Prostate gland (tissue), 2 donors: ENCODE measurements around the gene MRM3. TPM values are rescaled to one million over a fixed set of nuclear protein-coding genes. Genes with fewer than 3 reads are reported as not detected.
A peak's percentile ranks its signal among the peaks of the same experiment; 100 is the strongest.
"Not testable (repeated sequence)": the region's sequence is repeated elsewhere in the genome, so short reads cannot be mapped to it uniquely, and the experiment has no call there.

Experiments used
- DNase-seq: peaks from one replicate; pipeline ENCODE4 v3.0.0-alpha.2; 2019; ENCODE audit warnings: low spot score
- H3K27ac ChIP-seq, 2 donors: fragments of 200-600 bp; sonication (generic); 2 replicates each; pipeline ENCODE4 v1.5.1; 2017 to 2019
- H3K27me3 ChIP-seq: fragments of 200-600 bp; sonication (generic); replicated peaks from 2 replicates; pipeline ENCODE4 v1.5.1; 2019; ENCODE audit not compliant: insufficient read depth
- H3K36me3 ChIP-seq, 2 donors: fragments of 200-600 bp; sonication (generic); 1 replicate in 1 of 2; 2 replicates in 1 of 2; pipeline versions ENCODE4 v1.5.1 to v1.8.1; 2017 to 2019
- H3K4me1 ChIP-seq: fragments of 200-600 bp; sonication (generic); replicated peaks from 2 replicates; pipeline ENCODE4 v1.5.1; 2019
- H3K4me3 ChIP-seq, 2 donors: fragments of 200-600 bp; sonication (generic); 2 replicates each; pipeline ENCODE4 v1.5.1; 2017 to 2019
- H3K9me3 ChIP-seq: fragments of 200-600 bp; sonication (generic); 2 replicates; pipeline ENCODE4 v1.5.1; 2017
- POLR2A ChIP-seq: fragments of 450-650 bp; IDR thresholded peaks from one replicate; pipeline ENCODE4 v1.6.1; 2016; ENCODE audit warnings: antibody characterized with exemption, mild to moderate bottlenecking
- POLR2AphosphoS5 ChIP-seq: sonication (generic); formaldehyde crosslinking; IDR thresholded peaks from one replicate; pipeline ENCODE4 v1.6.1; 2017; ENCODE audit warnings: antibody characterized with exemption
- WGBS: methylation state at CpG from one replicate; pipeline ENCODE4 v1.1.5; 2018; 5-methylcytosine and 5-hydroxymethylcytosine counted together
- intact Hi-C: fragments of 100-400 bp; cut with DNase I; formaldehyde crosslinking; loops from one replicate; pipeline ENCODE4 v1.14.2; 2022
- total RNA-seq, 2 donors: library from RNA; depleted of rRNA; stranded (reverse); fragments of >200 nt; gene quantifications; one replicate each; pipeline ENCODE4 v1.1.0, GENCODE V29; 2016
- TF ChIP-seq, protein P1 (sequence below), 4 experiments: fragments of 200-600 bp in 2 of 4; fragments of 450-650 bp in 2 of 4; sonication (generic) in 2 of 4; IDR thresholded peaks; 1 replicate in 3 of 4; 2 replicates in 1 of 4; pipeline ENCODE4 v1.5.1; 2016 to 2019; ENCODE audit warnings: antibody characterized with exemption in 4 of 4, mild to moderate bottlenecking in 2 of 4, moderate library complexity in 2 of 4

The MRM3 gene
- total RNA-seq, 2 donors from 2014 or later = 15.1 to 22.3 TPM

- intact Hi-C loops = no loop called here
- 93% methylated on average over 9 of the region's 9 CpGs for WGBS
- H3K36me3 ChIP-seq = peaks cover 0 to 17% of the 10 kb centered on the region in 2 donors
Observed at GRCh38 chr17:746181-746580, 36.0 kb upstream of the MRM3 start.

DNA sequence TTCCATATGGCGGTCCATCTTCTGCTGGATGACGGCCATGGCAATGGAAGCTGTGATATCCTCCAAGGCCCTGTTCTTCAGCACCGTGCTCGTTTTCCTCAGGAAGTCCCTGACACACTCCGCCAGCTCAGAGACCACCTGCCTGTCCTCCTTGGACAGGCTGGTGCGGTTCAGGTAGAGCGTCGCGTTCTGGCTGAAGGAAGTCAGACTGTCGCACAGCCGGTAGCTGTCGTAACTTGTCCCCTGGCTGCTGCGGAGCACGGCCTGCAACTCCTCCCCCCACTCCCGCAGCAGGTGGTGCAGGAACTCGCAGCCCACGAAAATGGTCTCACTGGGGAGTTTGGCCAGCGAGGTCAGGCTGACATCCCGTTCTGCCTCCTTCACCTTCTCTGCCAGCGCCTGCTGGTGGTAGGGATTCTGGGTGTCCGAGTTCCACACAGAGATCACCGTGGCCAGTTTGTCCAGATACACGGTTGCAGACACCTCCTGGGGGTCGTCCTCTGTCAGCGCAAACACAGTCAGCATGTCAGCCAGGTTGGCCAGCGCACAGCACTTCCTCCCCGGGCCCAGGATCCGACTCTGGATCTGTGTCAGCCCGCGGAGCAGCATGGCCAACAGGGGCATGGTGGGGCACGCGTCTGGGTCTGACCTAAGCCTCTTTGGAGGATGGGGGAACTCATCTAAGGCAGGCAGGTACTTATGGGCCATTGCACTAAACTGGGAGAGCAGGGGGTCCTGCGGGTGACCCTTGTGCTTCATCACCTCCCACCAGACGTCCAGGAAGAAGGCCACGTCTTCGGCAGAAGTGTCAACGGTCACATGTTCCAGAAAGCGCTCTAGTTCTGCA, 35.1 kb upstream of the MRM3 start:
- TF ChIP-seq POLR2A (no peak), POLR2AphosphoS5 (no peak)
- TF ChIP-seq, protein P1, sequence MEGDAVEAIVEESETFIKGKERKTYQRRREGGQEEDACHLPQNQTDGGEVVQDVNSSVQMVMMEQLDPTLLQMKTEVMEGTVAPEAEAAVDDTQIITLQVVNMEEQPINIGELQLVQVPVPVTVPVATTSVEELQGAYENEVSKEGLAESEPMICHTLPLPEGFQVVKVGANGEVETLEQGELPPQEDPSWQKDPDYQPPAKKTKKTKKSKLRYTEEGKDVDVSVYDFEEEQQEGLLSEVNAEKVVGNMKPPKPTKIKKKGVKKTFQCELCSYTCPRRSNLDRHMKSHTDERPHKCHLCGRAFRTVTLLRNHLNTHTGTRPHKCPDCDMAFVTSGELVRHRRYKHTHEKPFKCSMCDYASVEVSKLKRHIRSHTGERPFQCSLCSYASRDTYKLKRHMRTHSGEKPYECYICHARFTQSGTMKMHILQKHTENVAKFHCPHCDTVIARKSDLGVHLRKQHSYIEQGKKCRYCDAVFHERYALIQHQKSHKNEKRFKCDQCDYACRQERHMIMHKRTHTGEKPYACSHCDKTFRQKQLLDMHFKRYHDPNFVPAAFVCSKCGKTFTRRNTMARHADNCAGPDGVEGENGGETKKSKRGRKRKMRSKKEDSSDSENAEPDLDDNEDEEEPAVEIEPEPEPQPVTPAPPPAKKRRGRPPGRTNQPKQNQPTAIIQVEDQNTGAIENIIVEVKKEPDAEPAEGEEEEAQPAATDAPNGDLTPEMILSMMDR (IDR thresholded peaks at IDR 0.05) = no peak
- intact Hi-C loops = no loop called here
- 73% methylated on average over 38 of the region's 38 CpGs for WGBS
- H3K27ac ChIP-seq = no peak overlapping the region
- H3K9me3 ChIP-seq = no peaks in the 10 kb centered on the region
- H3K27me3 ChIP-seq = no peaks in the 10 kb centered on the region
- no peak for DNase-seq
- peaks cover 0 to 17% of the 10 kb centered on the region in 2 donors for H3K36me3 ChIP-seq
- no peaks in the 10 kb centered on the region for H3K4me1 ChIP-seq
- H3K4me3 ChIP-seq = no peak overlapping the region

More at GRCh38 chr17:746181-746580, 36.0 kb upstream of the MRM3 start:
- H3K27ac ChIP-seq = no peak overlapping the region
- no peak overlapping the region for H3K4me3 ChIP-seq
- H3K27me3 ChIP-seq = no peaks in the 10 kb centered on the region
- H3K9me3 ChIP-seq = no peaks in the 10 kb centered on the region
- DNase-seq = no peak
- TF ChIP-seq POLR2A (no peak), POLR2AphosphoS5 (no peak)
- TF ChIP-seq, protein P1 (IDR thresholded peaks at IDR 0.05) = no peak
- no peaks in the 10 kb centered on the region for H3K4me1 ChIP-seq

GRCh38 chr17:748604-749003, 33.5 kb upstream of the MRM3 start:
- H3K9me3 ChIP-seq, H3K4me3 ChIP-seq, H3K4me1 ChIP-seq, H3K27ac ChIP-seq, H3K27me3 ChIP-seq, DNase-seq, intact Hi-C loops: not testable (repeated sequence)
- 97% methylated on average over 4 of the region's 4 CpGs for WGBS
- H3K36me3 ChIP-seq = peaks cover 0 to 17% of the 10 kb centered on the region in 2 donors

DNA sequence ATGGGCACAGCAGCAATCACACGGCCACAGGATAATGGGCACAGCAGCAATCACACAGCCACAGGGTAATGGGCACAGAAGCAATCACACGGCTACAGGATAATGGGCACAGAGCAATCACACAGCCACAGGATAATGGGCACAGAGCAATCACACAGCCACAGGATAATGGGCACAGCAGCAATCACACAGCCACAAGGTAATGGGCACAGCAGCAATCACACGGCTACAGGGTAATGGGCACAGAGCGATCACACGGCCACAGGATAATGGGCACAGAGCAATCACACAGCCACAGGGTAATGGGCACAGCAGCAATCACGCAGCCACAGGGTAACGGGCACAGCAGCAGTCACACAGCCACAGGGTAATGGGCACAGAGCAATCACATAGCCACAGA, 32.8 kb upstream of the MRM3 start:
- H3K27me3 ChIP-seq, H3K4me3 ChIP-seq, H3K9me3 ChIP-seq, H3K27ac ChIP-seq, DNase-seq, intact Hi-C loops, H3K4me1 ChIP-seq: not testable (repeated sequence)
- WGBS = 82% methylated on average over 6 of the region's 7 CpGs
- peaks cover 0 to 17% of the 10 kb centered on the region in 2 donors for H3K36me3 ChIP-seq

DNA sequence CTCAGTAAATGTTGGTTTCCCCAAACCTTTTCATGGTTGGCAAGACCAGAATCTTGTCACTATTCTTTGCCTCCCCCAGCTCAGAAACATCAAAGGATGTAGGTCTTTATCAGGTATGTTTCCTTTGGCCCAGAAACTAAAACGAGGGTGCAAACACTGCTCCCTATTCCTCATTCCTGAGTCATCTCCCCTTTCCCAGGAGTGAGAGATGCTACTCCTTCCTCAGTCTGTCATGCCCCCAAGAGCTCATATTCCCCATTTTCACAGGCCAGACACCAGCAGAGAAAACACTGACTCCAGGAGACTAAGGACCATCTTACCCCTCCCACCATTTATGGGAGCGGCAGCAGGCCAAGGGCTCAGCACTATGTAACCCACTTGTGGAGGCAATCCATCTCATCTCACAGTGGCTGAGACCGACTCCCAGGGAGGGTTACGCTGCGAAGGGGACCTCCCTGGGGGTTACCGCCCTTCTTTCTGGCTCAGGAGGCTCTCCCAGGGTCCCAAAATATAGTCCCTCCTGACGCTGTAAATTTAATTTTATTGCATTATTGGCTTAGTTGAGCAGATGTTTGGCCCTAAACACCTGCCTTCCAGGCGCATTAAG, 31.6 kb upstream of the MRM3 start:
- intact Hi-C loops = no loop called here
- no peaks in the 10 kb centered on the region for H3K9me3 ChIP-seq
- no peak for TF ChIP-seq POLR2A
- WGBS = 57% methylated on average over 8 of the region's 8 CpGs
- DNase-seq = no peak
- no peaks in the 10 kb centered on the region for H3K4me1 ChIP-seq
- H3K36me3 ChIP-seq = peaks cover 0 to 14% of the 10 kb centered on the region in 2 donors
- H3K27ac ChIP-seq = no peak overlapping the region
- no peaks in the 10 kb centered on the region for H3K27me3 ChIP-seq
- H3K4me3 ChIP-seq = peak overlapping the region in 1 of 2 donors; percentile 77

GRCh38 chr17:751269-752001, 30.7 kb upstream of the MRM3 start:
- TF ChIP-seq POLR2AphosphoS5 = no peak
- TF ChIP-seq POLR2A = no peak
- TF ChIP-seq, protein P1 (IDR thresholded peaks at IDR 0.05) = no peak
- WGBS = under 1% methylated on average over 34 of the region's 49 CpGs

More at GRCh38 chr17:751269-752001, 30.7 kb upstream of the MRM3 start:
- H3K27me3 ChIP-seq = no peaks in the 10 kb centered on the region
- intact Hi-C loops = no loop called here
- peak overlapping the region; percentile 88 to 92 for H3K27ac ChIP-seq
- no peaks in the 10 kb centered on the region for H3K9me3 ChIP-seq
- no peak for DNase-seq
- H3K36me3 ChIP-seq = peaks cover 0 to 5% of the 10 kb centered on the region in 2 donors
- peak overlapping the region; percentile 77 to 83 for H3K4me3 ChIP-seq
- H3K4me1 ChIP-seq = no peaks in the 10 kb centered on the region
